ENCODE results near the gene CFDP1.
A peak's percentile ranks its signal among the peaks of the same experiment; 100 is the strongest.

The CFDP1 gene

GRCh38 chr16:75319513-75320411, 113.5 kb downstream of the CFDP1 start:
- Histone ChIP-seq H4K20me1 (ENCODE audit: insufficient read depth, low read length, poor library complexity, severe bottlenecking) (peaks cover 5% of the 10 kb centered on the region), H3K4me3 (ENCODE audit: low read length, poor library complexity, severe bottlenecking) (peak overlapping the region; percentile 25), H3F3A (ENCODE audit: low read depth) (no peaks in the 10 kb centered on the region), H3K9me3 (ENCODE audit: insufficient read depth, low read depth, low read length) (no peaks in the 10 kb centered on the region), H3K9ac (ENCODE audit: low read depth, low read length, poor library complexity, severe bottlenecking) (no peak overlapping the region), H3K4me2 (ENCODE audit: low read depth, low read length, poor library complexity, severe bottlenecking) (peak overlapping the region; percentile 61), H3K9me2 (replicated peaks; ENCODE audit: low read depth, low read length) (no peaks in the 10 kb centered on the region), H2AFZ (ENCODE audit: low read length) (no peak overlapping the region), H3K79me2 (ENCODE audit: insufficient read depth, low read length) (no peaks in the 10 kb centered on the region), H3K36me3 (ENCODE audit: insufficient read depth, low read length) (no peaks in the 10 kb centered on the region), H3K4me1 (ENCODE audit: insufficient read depth, low read length, poor library complexity, severe bottlenecking) (peaks cover 13% of the 10 kb centered on the region), H3K27me3 (ENCODE audit: insufficient read depth, low read length, poor library complexity, severe bottlenecking) (peaks cover 16% of the 10 kb centered on the region)
- no peak for TF ChIP-seq CTCF (conservative IDR thresholded peaks at IDR 0.05; ENCODE audit: low read length)
- peak; percentile 60; the same call in 1 of the 2 replicates for TF ChIP-seq EZH2phosphoT487 (IDR thresholded peaks at IDR 0.05; ENCODE audit: borderline replicate concordance)

GRCh38 chr16:75318737-75319136, 114.6 kb downstream of the CFDP1 start:
- Histone ChIP-seq H3K4me3 (ENCODE audit: low read length, poor library complexity, severe bottlenecking) (no peak overlapping the region), H3K9ac (ENCODE audit: low read depth, low read length, poor library complexity, severe bottlenecking) (no peak overlapping the region), H3K4me2 (ENCODE audit: low read depth, low read length, poor library complexity, severe bottlenecking) (no peak overlapping the region), H3K36me3 (ENCODE audit: insufficient read depth, low read length) (no peaks in the 10 kb centered on the region), H3K27me3 (ENCODE audit: insufficient read depth, low read length, poor library complexity, severe bottlenecking) (peaks cover 15% of the 10 kb centered on the region), H3F3A (ENCODE audit: low read depth) (no peaks in the 10 kb centered on the region), H2AFZ (ENCODE audit: low read length) (no peak overlapping the region), H3K9me2 (replicated peaks; ENCODE audit: low read depth, low read length) (no peaks in the 10 kb centered on the region), H4K20me1 (ENCODE audit: insufficient read depth, low read length, poor library complexity, severe bottlenecking) (peaks cover 5% of the 10 kb centered on the region), H3K4me1 (ENCODE audit: insufficient read depth, low read length, poor library complexity, severe bottlenecking) (peaks cover 13% of the 10 kb centered on the region), H3K9me3 (ENCODE audit: insufficient read depth, low read depth, low read length) (no peaks in the 10 kb centered on the region), H3K79me2 (ENCODE audit: insufficient read depth, low read length) (no peaks in the 10 kb centered on the region)
- TF ChIP-seq CTCF (conservative IDR thresholded peaks at IDR 0.05; ENCODE audit: low read length) (no peak), EZH2phosphoT487 (IDR thresholded peaks at IDR 0.05; ENCODE audit: borderline replicate concordance) (no peak)

- Histone ChIP-seq H3K79me2 (ENCODE audit: insufficient read depth, low read length) (no peaks in the 10 kb centered on the region), H3K9ac (ENCODE audit: low read depth, low read length, poor library complexity, severe bottlenecking) (no peak overlapping the region), H3K27me3 (ENCODE audit: insufficient read depth, low read length, poor library complexity, severe bottlenecking) (peaks cover 15% of the 10 kb centered on the region), H3K9me3 (ENCODE audit: insufficient read depth, low read depth, low read length) (no peaks in the 10 kb centered on the region), H3K4me3 (ENCODE audit: low read length, poor library complexity, severe bottlenecking) (no peak overlapping the region), H3K36me3 (ENCODE audit: insufficient read depth, low read length) (no peaks in the 10 kb centered on the region), H4K20me1 (ENCODE audit: insufficient read depth, low read length, poor library complexity, severe bottlenecking) (peaks cover 5% of the 10 kb centered on the region), H3K4me1 (ENCODE audit: insufficient read depth, low read length, poor library complexity, severe bottlenecking) (peaks cover 13% of the 10 kb centered on the region), H3K4me2 (ENCODE audit: low read depth, low read length, poor library complexity, severe bottlenecking) (no peak overlapping the region), H3F3A (ENCODE audit: low read depth) (no peaks in the 10 kb centered on the region), H2AFZ (ENCODE audit: low read length) (no peak overlapping the region), H3K9me2 (replicated peaks; ENCODE audit: low read depth, low read length) (no peaks in the 10 kb centered on the region)
- TF ChIP-seq EZH2phosphoT487 (IDR thresholded peaks at IDR 0.05; ENCODE audit: borderline replicate concordance) (no peak), CTCF (conservative IDR thresholded peaks at IDR 0.05; ENCODE audit: low read length) (no peak)
Observed at GRCh38 chr16:75317532-75317931, 115.8 kb downstream of the CFDP1 start.

All from Loucy (cell line).